ENCODE results near the gene PAX9. TPM values are rescaled to one million over a fixed set of nuclear protein-coding genes. Genes with fewer than 3 reads are reported as not detected.

The PAX9 gene
- 3.9 and 4.6 TPM in 2 replicates for total RNA-seq
- long read RNA-seq, full-length matches to known transcripts: 1 of 4 reads
- long read RNA-seq, partial matches to known transcripts: 0 of 4 reads
- long read RNA-seq, other reads (novel, unspliced or antisense): 3 of 4 reads

- DNase-seq (ENCODE audit: extremely low spot score, unreplicated experiment): no peak
- no peaks in the 10 kb centered on the region for H3K9me3 Mint-ChIP-seq (ENCODE audit: unreplicated experiment)
- H3K4me3 Mint-ChIP-seq (ENCODE audit: unreplicated experiment): peak within 1 kb of the TSS; percentile 74
- no peaks in the 10 kb centered on the region for H3K36me3 Mint-ChIP-seq (ENCODE audit: unreplicated experiment)
- peaks cover 52% of the 10 kb centered on the region for H3K4me1 Mint-ChIP-seq (ENCODE audit: unreplicated experiment)
- peaks cover 92% of the 10 kb centered on the region for H3K27me3 Mint-ChIP-seq (ENCODE audit: unreplicated experiment)
- peak within 1 kb of the TSS; percentile 52 for H3K27ac Mint-ChIP-seq (ENCODE audit: unreplicated experiment)
- TF ChIP-seq, protein P1, sequence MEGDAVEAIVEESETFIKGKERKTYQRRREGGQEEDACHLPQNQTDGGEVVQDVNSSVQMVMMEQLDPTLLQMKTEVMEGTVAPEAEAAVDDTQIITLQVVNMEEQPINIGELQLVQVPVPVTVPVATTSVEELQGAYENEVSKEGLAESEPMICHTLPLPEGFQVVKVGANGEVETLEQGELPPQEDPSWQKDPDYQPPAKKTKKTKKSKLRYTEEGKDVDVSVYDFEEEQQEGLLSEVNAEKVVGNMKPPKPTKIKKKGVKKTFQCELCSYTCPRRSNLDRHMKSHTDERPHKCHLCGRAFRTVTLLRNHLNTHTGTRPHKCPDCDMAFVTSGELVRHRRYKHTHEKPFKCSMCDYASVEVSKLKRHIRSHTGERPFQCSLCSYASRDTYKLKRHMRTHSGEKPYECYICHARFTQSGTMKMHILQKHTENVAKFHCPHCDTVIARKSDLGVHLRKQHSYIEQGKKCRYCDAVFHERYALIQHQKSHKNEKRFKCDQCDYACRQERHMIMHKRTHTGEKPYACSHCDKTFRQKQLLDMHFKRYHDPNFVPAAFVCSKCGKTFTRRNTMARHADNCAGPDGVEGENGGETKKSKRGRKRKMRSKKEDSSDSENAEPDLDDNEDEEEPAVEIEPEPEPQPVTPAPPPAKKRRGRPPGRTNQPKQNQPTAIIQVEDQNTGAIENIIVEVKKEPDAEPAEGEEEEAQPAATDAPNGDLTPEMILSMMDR (IDR thresholded peaks at IDR 0.05): no peak
Measured at GRCh38 chr14:36661506-36662257, at the start of gene PAX9. TSS of gene PAX9 (plus strand) at chr14:36661860. CDS start at chr14:36662090, 230 bp downstream.

- Mint-ChIP-seq H3K9me3 (ENCODE audit: unreplicated experiment) (no peaks in the 10 kb centered on the region), H3K36me3 (ENCODE audit: unreplicated experiment) (no peaks in the 10 kb centered on the region), H3K4me1 (ENCODE audit: unreplicated experiment) (no peaks in the 10 kb centered on the region), H3K27ac (ENCODE audit: unreplicated experiment) (no peak overlapping the region), H3K27me3 (ENCODE audit: unreplicated experiment) (peaks cover 3% of the 10 kb centered on the region), H3K4me3 (ENCODE audit: unreplicated experiment) (no peak overlapping the region)
- DNase-seq (ENCODE audit: extremely low spot score, unreplicated experiment): no peak
- TF ChIP-seq, protein P1 (IDR thresholded peaks at IDR 0.05): no peak
Measured at GRCh38 chr14:36617824-36618223, 43.8 kb upstream of the PAX9 start.

DNA sequence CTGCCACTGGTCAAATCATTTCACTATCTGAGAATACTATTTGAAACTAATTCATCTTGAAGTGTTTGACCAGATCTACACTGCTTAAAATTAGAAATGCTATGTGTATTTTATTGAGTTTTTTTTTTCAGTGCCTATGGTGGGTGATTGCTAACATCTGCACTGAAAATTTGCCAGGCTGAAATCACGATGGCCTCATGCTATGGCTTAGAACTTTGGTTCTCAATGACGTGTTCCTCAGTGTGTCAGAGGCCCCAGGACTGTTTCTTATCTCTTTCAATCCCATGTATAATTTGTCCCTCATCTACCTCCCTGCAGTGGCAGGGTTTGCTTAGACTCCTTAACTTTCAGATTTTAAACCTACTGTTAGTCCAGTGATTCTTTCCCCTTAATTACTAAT, 43.0 kb upstream of the PAX9 start:
- TF ChIP-seq, protein P1 (IDR thresholded peaks at IDR 0.05): no peak

DNA sequence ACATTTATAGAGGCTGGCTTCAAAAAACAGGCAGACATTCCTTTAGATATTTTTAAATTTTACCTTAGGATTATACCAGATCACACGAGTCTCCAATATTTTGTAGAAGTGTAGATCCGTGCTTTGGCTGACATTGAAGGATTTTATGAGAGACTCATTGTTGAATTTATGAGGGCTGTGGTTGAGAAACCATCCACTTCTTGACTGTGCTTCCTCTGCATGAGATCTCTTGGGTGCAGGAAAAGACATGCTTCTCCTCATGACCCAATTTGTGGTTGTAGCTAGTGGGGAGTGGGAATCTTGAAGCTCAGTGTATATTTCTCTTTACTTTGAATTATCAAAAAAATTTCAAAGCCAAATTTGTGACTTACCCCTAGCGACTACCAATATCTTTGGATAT, 42.5 kb upstream of the PAX9 start:
- H3K27ac Mint-ChIP-seq (ENCODE audit: unreplicated experiment): no peak overlapping the region
- H3K36me3 Mint-ChIP-seq (ENCODE audit: unreplicated experiment): no peaks in the 10 kb centered on the region
- no peak for DNase-seq (ENCODE audit: extremely low spot score, unreplicated experiment)
- no peak overlapping the region for H3K4me3 Mint-ChIP-seq (ENCODE audit: unreplicated experiment)
- peaks cover 3% of the 10 kb centered on the region for H3K27me3 Mint-ChIP-seq (ENCODE audit: unreplicated experiment)
- TF ChIP-seq, protein P1 (IDR thresholded peaks at IDR 0.05): no peak
- H3K9me3 Mint-ChIP-seq (ENCODE audit: unreplicated experiment): no peaks in the 10 kb centered on the region
- H3K4me1 Mint-ChIP-seq (ENCODE audit: unreplicated experiment): no peaks in the 10 kb centered on the region

More for the DNA sequence above, 43.0 kb upstream of the PAX9 start:
- Mint-ChIP-seq H3K9me3 (ENCODE audit: unreplicated experiment) (no peaks in the 10 kb centered on the region), H3K36me3 (ENCODE audit: unreplicated experiment) (no peaks in the 10 kb centered on the region), H3K27me3 (ENCODE audit: unreplicated experiment) (peaks cover 3% of the 10 kb centered on the region), H3K27ac (ENCODE audit: unreplicated experiment) (no peak overlapping the region), H3K4me1 (ENCODE audit: unreplicated experiment) (no peaks in the 10 kb centered on the region), H3K4me3 (ENCODE audit: unreplicated experiment) (no peak overlapping the region)
- DNase-seq (ENCODE audit: extremely low spot score, unreplicated experiment): no peak

DNA sequence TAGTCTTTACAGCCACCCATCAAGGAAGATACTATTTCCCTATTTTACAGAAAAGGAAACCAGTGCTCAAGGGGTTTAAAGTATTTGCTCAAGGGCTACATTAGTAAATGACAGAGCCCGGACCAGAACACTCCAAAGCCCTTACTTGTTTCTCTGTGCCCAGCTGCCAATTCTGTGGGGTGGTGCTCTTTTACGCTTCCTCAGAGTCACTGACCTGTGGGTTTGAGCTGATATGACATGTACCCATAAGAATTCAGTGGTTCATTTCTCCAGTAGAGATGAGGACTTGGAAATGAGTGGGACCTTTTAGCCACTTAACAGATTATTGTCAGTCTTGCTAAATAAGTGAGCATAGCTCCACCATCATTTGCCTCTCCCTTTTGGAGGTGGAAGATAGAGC, 41.8 kb upstream of the PAX9 start:
- H3K4me1 Mint-ChIP-seq (ENCODE audit: unreplicated experiment): no peaks in the 10 kb centered on the region
- H3K4me3 Mint-ChIP-seq (ENCODE audit: unreplicated experiment): no peak overlapping the region
- no peak overlapping the region for H3K27ac Mint-ChIP-seq (ENCODE audit: unreplicated experiment)
- TF ChIP-seq, protein P1 (IDR thresholded peaks at IDR 0.05): no peak
- no peak for DNase-seq (ENCODE audit: extremely low spot score, unreplicated experiment)
- peaks cover 3% of the 10 kb centered on the region for H3K27me3 Mint-ChIP-seq (ENCODE audit: unreplicated experiment)
- no peaks in the 10 kb centered on the region for H3K36me3 Mint-ChIP-seq (ENCODE audit: unreplicated experiment)
- H3K9me3 Mint-ChIP-seq (ENCODE audit: unreplicated experiment): no peaks in the 10 kb centered on the region
